IPS-NIHi7 (cell line): Measurements from ENCODE around the gene EFCAB6.

Experiments used
- DNase-seq: peaks from one replicate; pipeline ENCODE4 v3.0.0; 2012; ENCODE audit warnings: mixed read lengths; ENCODE audit errors: extremely low spot score

EFCAB6 gene

DNA sequence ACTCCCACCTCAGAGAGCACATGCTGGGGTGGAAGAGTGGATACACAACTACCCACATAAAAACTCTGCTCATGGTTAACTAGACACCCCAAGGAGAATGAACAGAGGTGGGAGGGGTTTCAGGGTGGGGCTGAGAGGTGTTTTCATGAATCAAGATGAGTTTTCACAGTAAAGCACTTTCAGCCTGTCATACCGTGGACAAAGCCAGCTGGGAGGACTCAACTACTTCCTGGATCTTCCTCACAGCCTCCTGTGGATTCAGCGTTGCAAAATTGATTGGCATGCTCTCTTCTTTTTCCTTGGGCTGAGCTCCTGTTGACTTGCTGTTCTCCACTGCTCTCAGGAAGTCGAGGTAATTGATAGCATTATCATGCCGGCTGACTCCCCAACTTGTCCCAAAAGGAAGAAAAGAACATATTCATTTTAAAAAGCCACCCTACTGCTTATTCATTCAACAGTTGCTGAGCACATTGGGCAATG is 231.8 kb downstream of the EFCAB6 start:
- peak; percentile 7 for DNase-seq

DNA sequence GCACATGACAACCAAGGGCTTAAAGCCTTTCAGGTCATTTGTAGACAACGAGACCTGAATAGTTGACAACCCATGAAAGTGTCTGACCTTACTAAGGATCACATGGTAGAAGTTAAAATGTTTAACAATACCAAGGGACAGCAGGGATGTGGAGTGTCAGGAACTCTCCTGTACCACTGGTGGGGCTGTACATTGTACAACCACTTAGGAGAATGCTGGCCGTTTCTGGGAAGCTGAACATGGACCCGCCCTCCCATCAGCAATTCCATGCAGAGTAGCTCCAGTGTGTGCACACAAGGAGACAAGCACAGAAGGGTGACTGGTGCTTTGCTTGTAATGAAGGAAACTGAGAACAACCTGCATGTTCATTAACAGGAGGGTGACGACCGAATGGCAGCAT is 237.4 kb downstream of the EFCAB6 start:
- no peak for DNase-seq

DNA sequence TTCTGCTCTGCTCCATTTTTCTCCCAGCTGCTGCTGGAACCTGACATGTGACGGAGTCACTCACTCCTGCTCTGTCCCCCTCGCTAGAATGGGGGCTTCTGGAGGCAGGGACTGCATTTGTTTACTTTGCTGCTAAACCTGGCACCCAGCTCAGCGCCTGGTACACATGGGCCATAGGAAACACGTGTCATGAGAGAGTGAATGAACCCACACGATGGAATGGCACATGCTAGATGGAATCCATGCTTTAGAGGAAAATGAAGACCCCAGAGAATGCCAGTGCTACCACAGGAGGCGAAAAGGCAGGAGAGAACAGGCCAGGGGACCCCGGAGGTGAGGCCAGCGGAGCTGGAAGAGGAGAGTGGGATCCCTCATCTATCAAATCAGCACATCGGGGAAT is 239.4 kb downstream of the EFCAB6 start:
- no peak for DNase-seq

DNA sequence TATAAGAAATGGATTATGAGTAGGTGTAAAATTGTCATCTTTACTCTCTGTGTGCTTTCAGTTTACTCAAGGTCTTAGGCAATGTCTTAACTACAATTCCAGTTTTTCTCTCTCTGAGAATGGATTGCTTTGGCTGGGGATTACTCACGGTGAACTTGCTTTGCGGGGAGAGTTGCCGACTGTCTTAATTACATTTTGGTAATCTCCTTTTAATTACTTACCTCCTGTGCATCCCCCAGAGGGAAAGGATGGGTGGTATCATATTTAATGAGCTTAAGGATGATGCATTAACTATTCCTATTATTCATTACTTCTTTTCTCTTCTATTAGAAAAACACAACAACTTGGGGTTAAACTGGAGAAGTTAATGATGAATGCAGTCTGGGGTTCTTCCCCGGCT is 240.9 kb downstream of the EFCAB6 start:
- no peak for DNase-seq

DNA sequence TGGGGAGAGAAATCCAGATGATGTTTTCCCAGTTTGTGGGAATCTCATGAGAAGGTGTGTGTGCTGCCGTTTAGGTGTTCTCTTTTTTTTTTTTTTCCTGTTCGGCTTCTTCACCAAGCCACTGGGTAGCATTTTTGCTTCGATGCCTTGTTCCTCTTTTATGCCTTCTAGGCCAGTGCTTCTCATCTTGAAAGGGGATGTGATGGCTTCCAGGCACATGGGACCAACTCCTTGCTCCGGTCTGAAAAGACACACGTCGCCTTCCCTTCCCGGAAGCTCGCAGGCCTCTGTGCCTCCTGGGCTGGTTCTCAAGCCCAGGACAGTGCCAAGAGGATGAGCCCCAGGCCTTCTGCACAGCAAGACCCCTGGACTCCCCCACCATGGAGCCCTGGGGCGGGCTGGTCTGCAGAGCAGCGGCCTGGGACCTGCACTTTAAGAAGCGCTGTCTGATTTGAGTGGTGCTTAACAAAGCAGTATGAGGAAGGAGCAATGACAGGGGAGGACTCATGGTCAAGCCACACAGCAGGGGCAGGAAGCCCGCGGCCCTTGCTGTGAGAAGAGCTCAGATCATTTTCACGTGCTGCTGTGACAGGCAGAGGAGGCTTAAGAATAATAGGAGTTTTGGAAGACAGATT is 241.5 kb downstream of the EFCAB6 start:
- DNase-seq: peak; percentile 56

DNA sequence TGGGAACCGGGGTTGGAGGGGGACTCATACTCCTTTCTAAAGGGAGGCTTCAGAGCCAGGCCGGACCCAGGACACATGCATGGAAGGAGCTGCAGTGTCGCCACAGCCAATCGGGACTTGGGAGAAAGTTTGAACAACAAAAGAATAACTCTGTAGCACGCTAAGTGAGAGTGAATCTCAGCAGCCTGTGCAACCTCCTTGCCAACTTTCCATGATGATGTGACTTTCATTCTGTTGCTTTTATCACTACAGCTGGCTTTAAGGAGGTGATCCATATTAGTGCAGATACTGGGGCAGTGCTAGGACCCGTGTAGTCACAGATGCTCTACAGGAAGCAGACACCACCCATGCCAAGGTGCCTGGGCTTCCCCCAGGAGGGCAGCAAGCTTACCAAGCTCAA is 243.0 kb downstream of the EFCAB6 start:
- DNase-seq: no peak

DNA sequence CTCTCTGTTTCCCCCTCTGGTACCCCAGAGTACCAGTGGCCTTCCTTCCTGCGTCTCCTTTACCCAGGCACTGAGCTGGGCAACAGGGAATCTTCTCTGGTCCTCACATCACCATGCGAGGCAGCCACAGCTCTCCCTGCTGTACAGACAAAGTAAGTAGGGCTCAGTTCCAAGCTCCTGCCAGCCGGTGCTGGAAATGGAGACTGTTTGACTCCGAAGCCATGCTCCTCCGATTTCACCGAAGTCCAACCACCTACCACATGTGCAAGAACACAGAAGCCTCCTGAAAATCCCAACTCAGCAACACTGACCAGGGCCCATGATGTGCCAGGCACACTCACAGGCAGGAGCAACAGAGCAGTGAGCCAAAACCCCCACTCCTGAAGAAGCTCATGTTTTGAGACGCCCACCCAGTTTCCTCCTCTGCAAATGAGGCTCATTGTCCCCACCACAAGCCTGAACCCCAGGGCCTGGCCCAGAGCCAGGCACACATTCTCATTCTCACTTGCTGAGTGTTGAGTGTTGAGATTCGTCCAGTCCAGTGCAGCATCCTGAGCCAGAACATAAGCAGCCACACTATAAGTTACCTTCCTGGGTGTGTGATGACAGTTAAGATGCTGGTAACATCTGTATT is 244.3 kb downstream of the EFCAB6 start:
- DNase-seq: no peak

DNA sequence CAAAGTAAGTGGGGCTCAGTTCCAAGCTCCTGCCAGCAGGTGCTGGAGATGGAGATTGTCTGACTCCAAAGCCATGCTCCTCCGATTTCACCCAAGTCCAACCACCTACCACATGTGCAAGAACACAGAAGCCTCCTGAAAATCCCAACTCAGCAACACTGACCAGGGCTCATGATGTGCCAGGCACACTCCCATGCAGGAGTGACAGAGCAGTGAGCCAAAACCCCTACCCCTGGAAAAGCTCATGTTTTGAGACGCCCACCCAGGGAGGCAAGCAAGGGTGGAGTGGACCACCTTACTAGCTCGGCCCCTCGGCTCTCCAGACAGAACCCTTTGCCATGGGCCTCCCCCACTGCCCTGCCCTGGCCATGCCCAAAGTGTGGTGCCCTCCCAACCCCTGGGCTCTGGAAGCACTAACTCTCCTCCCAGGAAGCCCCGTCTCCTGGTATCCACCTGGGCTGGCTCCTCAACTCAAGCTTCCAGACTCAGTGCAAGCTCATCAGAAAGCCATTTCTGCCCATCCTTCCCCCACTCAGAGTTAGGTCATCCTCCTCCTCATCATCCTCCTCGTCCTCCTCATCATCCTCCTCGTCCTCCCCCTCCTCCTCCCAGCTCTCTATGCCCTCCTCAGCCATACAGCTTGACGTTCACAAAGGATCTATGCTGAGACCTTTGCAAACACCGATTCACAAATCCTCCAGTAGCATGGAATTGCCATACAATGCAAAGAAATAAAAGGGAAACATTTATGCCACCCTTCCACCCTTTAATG is 245.4 kb downstream of the EFCAB6 start:
- DNase-seq: peak; percentile 13

DNA sequence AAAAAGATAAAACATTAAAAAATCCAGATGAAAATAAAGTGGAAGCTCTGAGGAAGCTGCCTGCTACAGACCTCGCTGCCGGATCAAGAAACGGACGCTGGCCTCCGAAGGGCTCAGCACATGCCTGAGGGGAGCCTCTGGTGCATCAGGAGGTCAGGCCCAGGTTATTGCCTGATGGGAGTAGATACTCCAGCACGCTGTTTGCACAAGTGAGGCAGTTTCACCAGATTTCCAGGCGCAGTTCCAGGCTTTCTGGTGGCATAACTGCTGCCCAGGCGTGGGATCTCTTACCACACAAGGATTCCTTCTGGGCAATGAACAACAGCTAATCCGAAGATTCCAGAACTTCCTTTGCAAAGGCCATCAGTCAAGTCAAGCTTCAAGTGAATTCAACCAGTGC is 246.1 kb downstream of the EFCAB6 start:
- DNase-seq: peak; percentile 9

DNA sequence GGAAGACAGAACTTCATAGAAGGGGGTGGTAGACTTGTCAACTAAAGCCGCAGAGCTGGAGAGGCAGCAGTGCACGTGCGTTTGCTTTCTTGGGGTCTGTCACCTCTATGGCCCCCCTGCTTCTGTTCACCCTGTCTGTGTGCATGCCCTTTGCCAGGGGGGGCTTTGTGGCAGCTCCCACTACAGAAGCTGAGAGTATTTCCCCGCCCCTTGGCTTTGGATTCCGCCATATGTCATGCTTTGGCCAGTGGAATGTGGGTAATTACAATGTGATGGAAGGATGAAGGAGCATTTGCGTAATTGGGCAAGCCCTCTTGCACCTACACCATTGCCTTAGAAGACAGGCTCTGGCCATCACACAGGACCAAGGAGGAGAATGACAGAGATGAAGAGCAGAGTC is 247.2 kb downstream of the EFCAB6 start:
- DNase-seq: no peak

DNA sequence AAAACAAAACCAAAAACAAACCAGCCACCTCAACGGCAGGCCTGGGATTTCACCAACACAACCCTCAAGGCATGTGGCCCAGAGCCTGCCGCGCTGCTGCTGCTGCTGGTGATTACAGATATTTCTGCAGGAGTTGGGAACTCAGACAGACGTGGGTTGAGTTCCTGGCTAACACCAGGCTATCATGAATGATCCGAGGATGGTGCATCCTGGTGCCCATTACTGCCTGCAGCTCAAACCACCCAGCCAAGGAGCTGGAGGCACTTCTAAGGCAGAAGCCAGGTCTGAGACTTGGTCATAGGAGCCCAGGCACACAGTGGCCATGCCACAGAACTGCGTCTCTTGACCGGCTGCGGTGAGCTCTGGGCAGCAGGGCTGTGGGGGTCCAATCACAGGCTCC is 248.5 kb downstream of the EFCAB6 start:
- DNase-seq: peak; percentile 7

DNA sequence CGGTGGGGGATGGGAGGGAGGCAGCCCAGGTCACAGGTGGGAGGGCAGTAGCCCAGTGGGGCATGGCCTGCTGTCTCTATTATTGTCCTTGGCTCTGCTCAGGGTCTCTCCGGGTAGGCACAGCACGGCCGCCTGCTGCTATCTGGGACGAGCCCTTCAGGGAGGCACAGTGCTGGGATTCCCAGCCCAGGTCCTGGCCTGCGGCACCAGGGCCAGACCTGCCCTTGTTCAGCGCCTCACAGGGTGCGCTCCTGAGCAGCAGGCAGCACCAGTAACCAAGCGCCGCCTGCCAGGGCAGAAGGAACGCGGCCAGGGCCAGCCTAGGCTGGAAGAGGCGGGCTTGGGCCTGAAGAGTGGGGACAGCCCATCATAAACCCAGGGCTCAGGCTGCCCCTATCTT is 249.3 kb downstream of the EFCAB6 start:
- DNase-seq: peak; percentile 27

DNA sequence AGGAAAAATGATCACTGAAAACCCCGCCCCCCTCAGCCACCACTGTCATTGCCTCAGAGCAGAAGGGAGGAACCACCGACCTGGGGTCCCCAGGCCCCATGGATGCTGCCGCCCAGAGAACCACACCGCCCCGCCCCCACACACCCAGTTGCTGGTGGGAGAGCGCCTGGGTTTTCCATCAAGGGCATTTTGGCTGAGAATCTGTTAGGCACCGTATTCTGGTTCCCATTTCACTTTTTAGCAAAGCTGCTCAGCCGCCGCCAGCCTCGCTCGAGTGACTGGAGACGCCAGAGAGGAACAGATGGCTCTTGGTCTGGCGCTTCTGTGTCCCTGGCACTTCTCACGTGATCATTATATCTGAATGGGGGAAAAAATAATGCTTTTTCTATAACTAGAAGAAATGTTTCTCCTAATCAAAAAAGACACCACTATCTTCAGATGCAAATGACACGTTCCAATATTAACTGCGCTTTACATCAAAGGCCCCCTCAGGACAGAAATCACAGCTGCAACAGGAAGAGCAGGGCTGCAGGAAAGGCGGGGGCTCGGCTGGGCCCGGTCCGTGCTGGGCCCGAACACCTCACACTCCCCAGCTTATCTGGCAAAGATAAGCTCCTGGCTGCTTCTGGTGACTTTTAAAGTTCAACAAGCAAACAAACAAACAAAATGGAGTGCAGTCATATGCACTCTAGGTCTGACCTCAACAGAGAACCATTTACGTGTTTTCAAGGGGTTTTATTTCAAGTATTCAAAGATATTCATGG is 250.5 kb downstream of the EFCAB6 start:
- peak; percentile 29 for DNase-seq

DNA sequence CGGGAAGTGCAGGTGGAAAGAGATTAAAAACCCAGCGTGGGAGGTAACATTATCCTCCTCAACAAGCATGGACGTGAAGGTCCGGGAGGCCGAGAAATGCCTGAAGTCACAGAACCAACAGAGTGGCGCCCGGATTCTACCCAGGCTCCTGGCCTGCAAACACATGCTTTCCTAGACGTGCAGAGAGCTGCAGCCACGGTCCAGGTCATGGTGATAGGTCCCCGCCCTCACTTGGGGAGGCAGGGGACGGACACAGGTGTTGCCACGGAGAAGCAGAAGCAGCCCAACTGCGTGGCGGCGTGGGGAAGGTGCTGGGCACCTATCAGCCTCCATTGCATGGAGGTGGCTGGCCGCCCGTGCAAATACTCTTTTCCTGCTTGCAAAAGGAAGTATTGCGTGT is 251.5 kb downstream of the EFCAB6 start:
- peak; percentile 4 for DNase-seq

DNA sequence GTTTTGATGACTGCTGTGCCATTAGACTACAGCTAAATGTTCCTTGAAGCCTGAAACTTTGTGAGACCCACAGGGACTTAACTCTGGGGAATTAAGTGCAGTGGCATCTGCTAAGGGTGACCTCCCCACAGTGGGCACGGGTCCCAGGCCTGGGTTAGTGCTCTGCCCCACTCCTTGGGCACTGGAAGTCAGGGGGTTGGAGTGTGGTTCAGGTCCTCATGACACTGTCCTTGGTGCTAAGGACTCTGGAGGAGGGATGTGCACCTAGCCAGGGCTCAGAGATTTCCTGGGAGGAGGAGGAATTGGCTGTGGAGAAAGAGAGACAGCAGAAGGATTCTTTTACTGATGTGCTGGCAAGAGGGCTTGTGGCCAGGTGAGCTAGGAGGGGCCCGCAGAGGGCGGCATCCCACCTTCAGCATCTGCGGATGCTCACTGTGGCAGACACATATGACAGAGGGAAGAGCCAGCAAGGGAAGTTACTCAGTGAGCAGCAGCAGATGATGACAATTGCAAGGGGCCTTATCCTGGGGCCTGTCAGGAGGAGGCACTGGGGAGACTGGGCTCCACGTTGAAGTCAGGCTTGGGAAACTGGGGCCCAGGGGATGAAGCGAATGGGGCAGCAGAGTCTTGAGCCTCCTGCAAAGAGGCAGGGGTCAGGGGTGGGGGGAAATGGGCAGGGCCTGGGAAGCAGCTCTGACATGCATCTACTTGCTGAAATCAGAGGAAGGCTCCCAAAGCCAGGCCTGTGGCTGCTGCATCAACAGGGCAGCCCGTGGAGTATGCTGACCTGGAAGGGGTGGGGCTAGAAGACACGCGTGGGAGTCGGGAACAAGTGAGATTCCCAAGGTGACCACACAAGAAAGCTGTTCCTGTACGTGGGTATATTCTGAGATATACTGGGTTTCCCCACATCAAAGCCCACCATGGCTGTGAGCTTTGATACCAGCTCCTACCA is 256.3 kb downstream of the EFCAB6 start:
- no peak for DNase-seq

DNA sequence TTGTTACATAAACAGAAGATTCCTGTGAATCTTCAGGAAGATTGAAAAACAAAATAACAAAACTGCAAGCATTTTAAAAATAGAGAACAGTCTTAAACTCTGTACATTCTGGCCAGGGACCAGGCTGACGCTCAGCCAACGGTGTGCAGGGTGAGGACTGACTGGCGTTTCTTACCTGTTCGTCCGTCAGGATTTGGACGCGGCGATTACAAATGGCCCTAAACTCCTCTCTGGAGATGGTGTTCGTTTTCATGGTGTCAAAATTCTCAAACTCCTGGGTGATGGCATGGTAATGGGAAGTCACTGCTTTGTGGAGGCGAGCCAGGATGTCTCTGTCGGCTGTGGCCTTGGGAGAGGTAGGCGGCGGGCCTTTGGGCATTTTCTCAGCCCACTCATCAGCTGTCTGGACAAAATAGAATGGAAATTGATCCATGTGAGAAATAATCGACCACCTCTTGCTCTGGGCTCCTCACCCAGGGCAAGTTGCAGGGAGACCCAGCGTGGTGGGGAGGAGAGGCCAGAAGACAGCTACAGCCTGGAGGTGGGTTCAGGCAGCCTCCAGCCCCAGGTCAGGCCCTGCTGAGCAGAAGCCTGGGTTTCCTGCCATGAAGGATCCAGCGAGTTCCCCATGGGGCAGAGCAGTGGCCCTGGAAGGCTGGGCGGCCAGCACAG is 257.3 kb downstream of the EFCAB6 start:
- no peak for DNase-seq

DNA sequence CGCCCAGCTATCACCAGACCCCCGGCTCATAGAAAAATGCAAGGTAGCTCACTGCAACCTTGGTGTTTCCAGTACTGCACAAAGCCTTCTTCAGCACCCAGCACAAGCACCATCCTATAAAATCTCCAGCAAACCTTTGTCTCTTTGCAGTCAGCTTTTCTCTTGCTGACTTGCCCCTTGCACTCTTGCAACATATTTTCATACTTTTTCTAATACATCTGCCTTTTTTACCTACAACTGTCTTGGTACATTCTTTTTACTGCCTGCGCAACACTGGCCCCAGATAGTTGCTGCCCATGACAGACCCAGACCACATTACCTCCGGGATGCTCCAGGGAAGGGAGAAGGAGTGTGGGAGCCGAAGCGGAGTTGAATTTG is 257.9 kb downstream of the EFCAB6 start:
- no peak for DNase-seq

DNA sequence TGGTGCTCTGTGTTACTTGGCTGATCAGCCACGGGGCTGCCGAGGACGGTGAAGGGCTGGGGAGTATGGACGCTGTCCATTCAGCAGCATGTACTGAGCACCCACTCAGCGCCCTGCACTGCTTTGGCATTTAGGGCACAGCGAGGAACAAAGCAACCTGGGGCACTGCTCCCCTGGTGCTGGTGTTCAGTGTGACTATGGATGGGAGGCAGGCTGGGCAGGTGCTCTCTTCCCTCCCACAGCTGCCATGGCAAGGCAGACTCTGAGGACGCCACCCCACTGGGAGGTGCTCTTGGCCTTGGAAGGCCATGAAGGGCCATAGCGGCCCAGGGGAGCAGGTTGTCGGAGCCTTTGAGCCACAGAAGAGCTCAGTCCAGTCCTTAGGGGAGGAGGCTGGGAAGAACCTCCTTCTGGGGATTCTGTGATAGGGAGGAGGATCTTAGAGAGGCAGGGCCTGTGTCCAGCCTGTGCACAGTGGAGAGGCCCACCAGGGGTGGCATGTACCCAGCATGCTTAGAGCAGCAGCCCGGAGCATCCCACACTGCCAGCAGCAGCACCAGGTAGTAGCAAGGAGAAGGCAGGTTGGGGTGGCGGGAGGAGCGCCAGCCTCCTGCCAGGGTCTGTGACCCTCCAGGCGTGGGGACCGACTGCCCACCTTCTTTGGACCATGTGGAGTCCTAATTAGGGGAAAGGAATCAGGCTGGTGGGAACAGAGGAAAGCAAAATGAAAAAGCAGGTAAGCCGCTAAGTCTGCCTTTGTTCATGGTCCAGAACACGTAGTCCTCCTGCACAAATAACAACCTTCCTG is 258.4 kb downstream of the EFCAB6 start:
- DNase-seq: no peak

DNA sequence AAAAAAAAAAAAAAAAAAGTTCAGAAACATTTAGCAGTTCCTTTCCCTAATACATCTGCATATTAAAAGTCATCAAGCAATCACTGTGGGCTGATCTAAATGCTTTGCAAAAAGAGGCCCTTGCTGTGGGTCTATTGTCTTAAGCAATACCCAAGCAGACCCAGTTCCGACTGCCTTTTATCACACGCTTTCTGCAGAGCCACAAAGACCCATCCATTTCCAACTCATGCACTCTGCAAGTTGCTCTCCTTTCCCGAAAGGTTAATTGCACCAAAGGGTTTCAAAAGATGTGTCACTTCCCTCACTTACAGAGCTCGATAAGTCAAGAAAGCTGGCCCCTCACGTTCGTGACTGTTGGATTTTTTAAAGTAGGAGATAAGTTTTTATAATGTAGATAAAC is 261.4 kb downstream of the EFCAB6 start:
- DNase-seq: no peak
